GM19043 (cell line): ENCODE measurements around the gene ADIG.

ENCODE experiments used
- ATAC-seq: cut with Tn5 transposase; IDR thresholded peaks from one replicate; pipeline ENCODE4 v1.9.1; 2021; ENCODE audit warnings: low read depth; ENCODE audit not compliant: unreplicated experiment

Gene ADIG

GRCh38 chr20:38600057-38600456 lies 19.1 kb downstream of the ADIG start:
- ATAC-seq = no peak

- ATAC-seq = no peak
Measured at GRCh38 chr20:38601216-38602184, 20.5 kb downstream of the ADIG start, which contains the start of gene ARHGAP40. Gene ARHGAP40 (plus strand): TSS chr20:38601809.

GRCh38 chr20:38602185-38602581 lies 21.2 kb downstream of the ADIG start:
- no peak for ATAC-seq

- no peak for ATAC-seq
Measured at GRCh38 chr20:38603286-38603685, 22.3 kb downstream of the ADIG start.

GRCh38 chr20:38604873-38605303 lies 23.9 kb downstream of the ADIG start:
- no peak for ATAC-seq

GRCh38 chr20:38607351-38607750 lies 26.4 kb downstream of the ADIG start:
- no peak for ATAC-seq

GRCh38 chr20:38608188-38608587 lies 27.2 kb downstream of the ADIG start:
- no peak for ATAC-seq

- ATAC-seq = no peak
Measured at GRCh38 chr20:38609815-38610214, 28.8 kb downstream of the ADIG start.

- ATAC-seq = no peak
Measured at GRCh38 chr20:38610521-38610920, 29.5 kb downstream of the ADIG start.

GRCh38 chr20:38612751-38613515 lies 31.9 kb downstream of the ADIG start:
- no peak for ATAC-seq

GRCh38 chr20:38615283-38615682 lies 34.3 kb downstream of the ADIG start:
- ATAC-seq = no peak

- ATAC-seq = no peak
Measured at GRCh38 chr20:38616457-38616856, 35.5 kb downstream of the ADIG start.

- no peak for ATAC-seq
Measured at GRCh38 chr20:38617011-38617829, 36.2 kb downstream of the ADIG start.

GRCh38 chr20:38617830-38618196 lies 36.8 kb downstream of the ADIG start:
- no peak for ATAC-seq

- no peak for ATAC-seq
Measured at GRCh38 chr20:38620441-38620840, 39.4 kb downstream of the ADIG start.

GRCh38 chr20:38623061-38623460 lies 42.1 kb downstream of the ADIG start:
- no peak for ATAC-seq

GRCh38 chr20:38624084-38624483 lies 43.1 kb downstream of the ADIG start:
- no peak for ATAC-seq

GRCh38 chr20:38625896-38626295 lies 44.9 kb downstream of the ADIG start:
- no peak for ATAC-seq

GRCh38 chr20:38626921-38627659 lies 46.1 kb downstream of the ADIG start:
- no peak for ATAC-seq
